Kidney (tissue), 14 donors: ENCODE results near the gene ARHGEF38. TPM values are rescaled to one million over a fixed set of nuclear protein-coding genes. Genes with fewer than 3 reads are reported as not detected.

Source experiments
- DNase-seq, 5 donors: peaks; one replicate each; pipeline ENCODE4 v3.0.0-alpha.2; 2013 to 2020
- FAIRE-seq: peaks from 2 replicates; lab custom pipeline; 2012; peaks lifted over from hg19 to GRCh38; lab: Jason Lieb, UNC
- H3K27ac ChIP-seq, 2 donors: one replicate each; pipeline ENCODE4 v1.7.0; 2013; ENCODE audit warnings: low read depth in 2 of 2, low read length in 2 of 2, inconsistent platforms in 1 of 2
- H3K27me3 ChIP-seq: one replicate; pipeline ENCODE4 v1.7.1; 2013; ENCODE audit warnings: low read length, inconsistent platforms; ENCODE audit not compliant: control insufficient read depth, insufficient read depth
- H3K36me3 ChIP-seq, 3 donors: one replicate each; pipeline versions ENCODE4 v1.7.0 to v1.7.1; 2013; ENCODE audit warnings: low read length in 3 of 3, control low read depth in 1 of 3, inconsistent platforms in 1 of 3; ENCODE audit not compliant: insufficient read depth in 3 of 3, control insufficient read depth in 2 of 3
- H3K4me1 ChIP-seq, 3 donors: one replicate each; pipeline versions ENCODE4 v1.7.0 to v1.7.1; 2013; ENCODE audit warnings: low read length in 3 of 3, inconsistent platforms in 1 of 3, low read depth in 1 of 3; ENCODE audit not compliant: control insufficient read depth in 2 of 3, insufficient read depth in 2 of 3
- H3K4me3 ChIP-seq, 3 donors: one replicate each; pipeline versions ENCODE4 v1.7.0 to v1.8.1; 2013; ENCODE audit warnings: low read length in 3 of 3, control low read depth in 1 of 3, inconsistent platforms in 1 of 3
- H3K9ac ChIP-seq, 3 donors: one replicate each; pipeline versions ENCODE4 v1.7.0 to v1.7.1; 2013; ENCODE audit warnings: low read length in 3 of 3, control low read depth in 1 of 3, inconsistent platforms in 1 of 3
- H3K9me3 ChIP-seq, 3 donors: one replicate each; pipeline versions ENCODE4 v1.7.0 to v1.7.1; 2013; ENCODE audit warnings: low read length in 3 of 3, control low read depth in 1 of 3, inconsistent platforms in 1 of 3; ENCODE audit not compliant: control insufficient read depth in 2 of 3, insufficient read depth in 1 of 3
- intact Hi-C: fragments of 100-400 bp; cut with DNase I; formaldehyde crosslinking; loops from one replicate; pipeline ENCODE4 v1.11.1; 2022
- polyA plus RNA-seq: library from polyadenylated mRNA; stranded (reverse); fragments of 350-450 nt; fragmentation: Illumina TruSeq; extraction: RNeasy Lipid Tissue Mini Kit (QIAGEN cat#74804); gene quantifications from one replicate; pipeline ENCODE4 v1.2.3, GENCODE V29; 2014; ENCODE audit warnings: low read depth, low replicate concordance; ENCODE audit not compliant: insufficient read depth
- total RNA-seq: library from RNA; stranded (reverse); fragmentation: NEBNext Ultra II Directional; extraction: Animal tissue kit (Norgen Biotek cat#: 25700); gene quantifications from one replicate; pipeline ENCODE4 v1.2.1, GENCODE V29; 2021
- TF ChIP-seq, protein P1 (sequence below): IDR thresholded peaks from 3 replicates; pipeline ENCODE4 v1.5.1; 2012; ENCODE audit warnings: mild to moderate bottlenecking, moderate library complexity, borderline replicate concordance; ENCODE audit not compliant: insufficient read depth; ENCODE audit errors: extremely low read depth
- donor health status: control.
- donor health status: control.
- donor health status: control.
- donor health status: control.
- donor health status: control.
- donor health status: DM: yes; HTN: yes; CAD: no.
- donor health status: Normal renal cell carcinoma (clear cell type).

The ARHGEF38 gene
- total and polyA plus RNA-seq, 2 donors from 2014 or later: 1.5 to 41.1 TPM

DNA sequence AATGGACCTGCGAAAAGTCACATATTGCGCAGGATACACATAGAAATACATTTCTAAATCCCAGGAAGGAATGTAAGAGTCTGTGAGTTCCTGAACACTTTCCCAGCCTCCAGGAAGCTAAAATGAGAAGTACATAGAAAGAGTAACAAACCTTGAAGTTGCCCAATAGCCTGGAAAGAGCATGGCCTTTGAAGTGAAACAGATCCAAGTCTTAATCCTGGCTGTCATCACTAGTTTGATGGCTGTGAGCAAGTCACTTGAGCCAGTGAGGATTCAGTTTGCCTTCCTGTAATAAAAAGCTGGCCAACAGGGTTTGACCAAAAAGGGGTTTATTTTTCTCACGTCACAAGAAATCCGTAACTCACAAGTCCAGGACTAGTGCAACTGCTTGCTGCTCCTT, 69.8 kb downstream of the ARHGEF38 start:
- FAIRE-seq (no peak), DNase-seq (peak in 2 of 5 donors; percentile 56 to 60)
- Histone ChIP-seq H3K4me3 (no peak overlapping the region), H3K9me3 (no peaks in the 10 kb centered on the region), H3K9ac (no peak overlapping the region), H3K27ac (no peak overlapping the region), H3K36me3 (no peaks in the 10 kb centered on the region), H3K4me1 (no peaks in the 10 kb centered on the region), H3K27me3 (no peaks in the 10 kb centered on the region)
- TF ChIP-seq, protein P1, sequence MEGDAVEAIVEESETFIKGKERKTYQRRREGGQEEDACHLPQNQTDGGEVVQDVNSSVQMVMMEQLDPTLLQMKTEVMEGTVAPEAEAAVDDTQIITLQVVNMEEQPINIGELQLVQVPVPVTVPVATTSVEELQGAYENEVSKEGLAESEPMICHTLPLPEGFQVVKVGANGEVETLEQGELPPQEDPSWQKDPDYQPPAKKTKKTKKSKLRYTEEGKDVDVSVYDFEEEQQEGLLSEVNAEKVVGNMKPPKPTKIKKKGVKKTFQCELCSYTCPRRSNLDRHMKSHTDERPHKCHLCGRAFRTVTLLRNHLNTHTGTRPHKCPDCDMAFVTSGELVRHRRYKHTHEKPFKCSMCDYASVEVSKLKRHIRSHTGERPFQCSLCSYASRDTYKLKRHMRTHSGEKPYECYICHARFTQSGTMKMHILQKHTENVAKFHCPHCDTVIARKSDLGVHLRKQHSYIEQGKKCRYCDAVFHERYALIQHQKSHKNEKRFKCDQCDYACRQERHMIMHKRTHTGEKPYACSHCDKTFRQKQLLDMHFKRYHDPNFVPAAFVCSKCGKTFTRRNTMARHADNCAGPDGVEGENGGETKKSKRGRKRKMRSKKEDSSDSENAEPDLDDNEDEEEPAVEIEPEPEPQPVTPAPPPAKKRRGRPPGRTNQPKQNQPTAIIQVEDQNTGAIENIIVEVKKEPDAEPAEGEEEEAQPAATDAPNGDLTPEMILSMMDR: no peak
- intact Hi-C loops: no loop called here

DNA sequence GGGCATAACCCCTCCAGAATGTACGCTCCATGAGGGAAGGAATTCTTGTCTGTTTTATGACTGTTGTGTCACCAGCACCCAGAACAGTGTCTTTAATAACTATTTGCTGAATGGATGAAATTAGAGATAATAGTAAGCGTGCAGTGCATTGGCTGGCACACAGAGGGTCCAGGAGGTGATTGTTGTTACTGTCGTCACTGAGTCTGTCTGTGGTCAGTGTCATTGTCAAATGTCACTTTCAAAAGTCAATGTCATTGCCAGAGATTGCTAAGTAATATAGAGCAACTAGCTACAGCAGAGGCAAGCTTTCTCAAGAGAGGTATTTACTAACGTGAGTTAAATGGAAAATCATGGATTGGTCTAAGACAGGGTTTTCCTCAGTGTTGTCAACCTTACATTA, 70.7 kb downstream of the ARHGEF38 start:
- FAIRE-seq (no peak), DNase-seq (no peak)
- TF ChIP-seq, protein P1: no peak
- no peaks in the 10 kb centered on the region for H3K36me3 ChIP-seq
- H3K9ac ChIP-seq: no peak overlapping the region
- H3K4me3 ChIP-seq: no peak overlapping the region
- intact Hi-C loops: no loop called here
- no peak overlapping the region for H3K27ac ChIP-seq
- H3K27me3 ChIP-seq: no peaks in the 10 kb centered on the region
- no peaks in the 10 kb centered on the region for H3K9me3 ChIP-seq
- H3K4me1 ChIP-seq: no peaks in the 10 kb centered on the region

DNA sequence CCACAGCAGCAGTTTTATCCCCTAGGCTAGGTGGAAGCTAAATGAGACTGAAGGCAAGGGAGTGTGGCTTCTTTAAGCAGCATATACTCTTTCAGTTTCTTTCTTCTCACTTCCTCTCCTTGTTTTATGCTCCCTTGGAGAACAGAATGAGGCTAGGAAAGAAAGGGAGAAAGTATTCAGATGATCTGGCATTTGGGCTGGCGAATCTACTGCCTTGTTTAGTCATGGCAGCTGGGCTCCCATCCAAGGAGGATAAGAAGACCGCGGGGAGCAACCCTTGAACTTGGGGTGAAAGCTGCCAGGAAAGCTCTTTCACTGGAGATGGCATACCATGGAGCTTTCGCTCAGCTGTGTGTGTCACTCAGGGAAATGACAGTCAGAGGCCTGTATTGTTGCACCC, 72.1 kb downstream of the ARHGEF38 start:
- TF ChIP-seq, protein P1: no peak
- intact Hi-C loops: no loop called here
- H3K27ac ChIP-seq: no peak overlapping the region
- H3K9ac ChIP-seq: no peak overlapping the region
- no peaks in the 10 kb centered on the region for H3K9me3 ChIP-seq
- H3K4me1 ChIP-seq: no peaks in the 10 kb centered on the region
- FAIRE-seq (no peak), DNase-seq (peak in 1 of 5 donors; percentile 43)
- no peaks in the 10 kb centered on the region for H3K36me3 ChIP-seq
- H3K4me3 ChIP-seq: no peak overlapping the region
- H3K27me3 ChIP-seq: no peaks in the 10 kb centered on the region

DNA sequence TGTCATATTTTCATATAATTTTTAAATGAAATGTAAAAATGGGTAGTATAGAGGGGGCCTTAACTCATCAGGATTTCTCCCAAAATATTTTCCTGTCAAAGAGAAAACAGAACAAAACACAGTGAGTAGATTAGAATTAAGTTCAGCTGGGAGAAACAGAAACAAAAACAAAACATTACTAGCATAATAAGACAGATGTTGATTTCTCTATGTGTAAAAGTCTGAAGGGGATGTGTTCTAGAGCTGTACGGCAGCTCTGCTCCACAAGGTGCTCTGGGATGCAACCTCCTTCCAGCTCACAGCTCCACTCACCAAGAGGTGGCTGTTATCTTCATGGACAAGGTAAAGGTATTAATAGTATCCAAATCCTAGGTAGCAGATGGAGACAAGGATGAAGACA, 72.8 kb downstream of the ARHGEF38 start:
- H3K36me3 ChIP-seq: no peaks in the 10 kb centered on the region
- H3K27me3 ChIP-seq: no peaks in the 10 kb centered on the region
- H3K4me3 ChIP-seq: no peak overlapping the region
- FAIRE-seq (no peak), DNase-seq (no peak)
- H3K9me3 ChIP-seq: no peaks in the 10 kb centered on the region
- no peak overlapping the region for H3K27ac ChIP-seq
- TF ChIP-seq, protein P1: no peak
- intact Hi-C loops: no loop called here
- no peaks in the 10 kb centered on the region for H3K4me1 ChIP-seq
- no peak overlapping the region for H3K9ac ChIP-seq
